Ramos (cell line): ENCODE results near the gene PHKA2.
"Not testable (repeated sequence)": the region's sequence is repeated elsewhere in the genome, so short reads cannot be mapped to it uniquely, and the experiment has no call there.

Source experiments
- in situ Hi-C: fragments of 300-500 bp; cut with MboI; formaldehyde crosslinking; loops from one replicate; pipeline ENCODE4 v1.14.3; 2022; ENCODE audit warnings: low sequenced_read_pairs; ENCODE audit not compliant: unreplicated experiment

Gene PHKA2

DNA sequence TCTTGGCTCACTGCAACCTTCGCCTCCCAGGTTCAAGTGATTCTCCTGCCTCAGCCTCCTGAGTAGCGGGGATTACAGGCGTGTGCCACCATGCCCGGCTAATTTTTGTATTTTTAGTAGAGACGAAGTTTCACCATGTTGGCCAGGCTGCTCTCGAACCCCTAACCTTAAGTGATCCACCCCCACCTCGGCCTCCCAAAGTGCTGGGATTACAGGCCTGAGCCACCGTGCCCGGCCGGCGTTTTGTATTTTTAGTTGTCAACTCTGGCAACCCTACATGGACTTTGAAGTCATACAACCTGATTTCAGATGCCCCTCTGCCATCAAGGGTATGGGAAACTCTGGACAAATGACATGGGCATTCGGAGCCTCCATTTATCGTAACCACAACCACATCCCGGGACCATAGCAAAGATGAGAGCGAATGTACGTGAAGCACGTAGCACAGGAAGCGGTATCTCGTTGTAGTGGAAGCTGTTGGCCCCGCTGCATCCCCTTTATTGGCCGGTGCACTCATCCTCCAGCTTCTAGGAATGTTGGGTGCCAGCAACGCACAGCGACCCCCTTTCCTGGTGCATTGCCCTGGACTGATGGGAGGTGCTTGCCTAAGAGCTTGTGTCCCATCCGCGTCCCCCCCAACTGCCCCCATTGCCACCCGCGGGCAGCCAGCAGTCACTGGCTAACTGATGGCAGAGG, 109.2 kb downstream of the PHKA2 start:
- in situ Hi-C loops: loop anchor here (25.0 kb wide), 1 partner anchor 487 kb away; no protein-coding TSS in a partner anchor

DNA sequence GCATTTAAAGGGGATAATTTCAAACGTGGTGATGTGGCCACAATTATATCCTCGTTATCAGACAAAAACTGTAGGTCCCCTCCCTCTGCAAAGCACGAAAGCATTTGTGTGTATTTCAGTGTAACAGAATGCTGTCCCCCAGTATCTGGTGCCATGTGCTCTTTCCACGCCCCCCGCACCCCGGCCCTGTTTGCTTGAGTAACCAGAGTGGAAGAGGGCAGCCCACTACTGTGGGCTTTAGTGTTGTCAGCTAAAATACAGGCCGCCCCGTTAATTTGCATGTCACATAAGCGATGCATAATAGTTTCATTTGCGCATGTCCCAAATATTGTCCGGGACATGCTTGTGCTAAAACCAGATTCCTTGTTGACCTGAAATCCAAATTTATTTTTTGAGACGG, 110.1 kb downstream of the PHKA2 start:
- in situ Hi-C loops: no loop called here

DNA sequence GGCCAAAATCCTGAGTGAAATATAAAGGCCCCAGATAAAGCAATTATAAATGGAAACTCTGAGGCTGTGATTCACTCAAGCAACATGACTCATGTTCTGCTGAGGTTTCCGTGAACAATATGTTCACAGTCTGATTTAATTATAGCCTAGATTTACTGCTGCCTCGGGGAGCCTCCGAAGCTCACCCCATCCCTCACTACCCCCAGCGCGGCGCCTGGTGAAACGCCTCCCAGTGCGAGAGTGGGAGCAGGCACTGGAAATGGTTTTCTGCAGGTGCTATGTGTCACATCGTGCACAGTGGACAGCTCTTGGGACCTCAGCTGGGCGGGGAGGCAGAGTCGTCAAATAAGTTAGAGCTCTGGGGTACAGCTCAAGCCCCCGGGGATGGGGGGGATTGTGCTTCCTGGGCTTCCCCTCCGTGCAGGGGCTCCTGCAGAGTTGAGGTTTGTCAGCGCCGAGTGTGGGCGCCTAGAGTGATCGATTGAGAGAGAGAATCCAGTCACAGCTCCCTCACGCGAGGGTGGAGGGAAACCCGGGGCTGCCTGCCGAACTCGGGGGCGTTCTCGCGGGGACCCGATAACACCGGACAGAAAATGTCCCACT, 110.6 kb downstream of the PHKA2 start:
- in situ Hi-C loops: no loop called here

DNA sequence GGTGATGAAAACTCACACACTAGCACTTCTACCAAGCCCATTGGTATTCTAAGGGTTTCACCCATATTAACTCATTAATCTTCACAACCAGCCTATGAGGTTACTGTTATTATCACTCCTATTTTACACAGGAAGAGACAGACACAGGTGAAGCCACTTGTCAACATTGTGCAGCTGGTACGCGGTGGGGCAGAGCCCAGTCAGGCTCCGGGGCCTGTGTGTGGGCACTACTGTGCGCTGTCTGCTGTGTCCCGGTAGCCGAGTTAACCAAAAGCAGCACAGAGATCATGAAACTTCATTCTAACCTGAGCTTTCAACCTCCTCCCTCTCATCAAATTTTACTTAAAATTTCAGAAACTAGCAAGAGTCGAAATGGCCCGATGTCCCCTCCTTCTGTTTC, 111.3 kb downstream of the PHKA2 start:
- in situ Hi-C loops: no loop called here

DNA sequence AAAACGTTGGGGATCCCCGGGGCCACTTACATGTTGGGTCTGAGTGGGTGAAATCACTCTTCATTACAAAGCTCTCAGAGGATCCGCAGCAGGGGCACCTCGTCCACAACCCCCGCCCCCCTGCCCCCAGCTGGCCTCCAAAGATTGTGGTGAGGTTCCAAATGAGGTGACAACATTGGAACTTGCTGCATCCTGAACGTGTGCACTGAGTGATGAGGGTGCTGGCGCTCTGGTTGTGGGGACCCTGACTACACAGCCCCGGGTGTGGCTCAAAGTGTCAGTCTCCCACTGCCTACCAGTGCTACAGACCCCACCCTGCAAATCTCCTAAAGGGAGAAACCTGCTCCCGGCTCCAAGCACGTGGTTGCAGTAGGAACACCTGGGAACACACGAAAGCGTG, 111.9 kb downstream of the PHKA2 start:
- in situ Hi-C loops: no loop called here

DNA sequence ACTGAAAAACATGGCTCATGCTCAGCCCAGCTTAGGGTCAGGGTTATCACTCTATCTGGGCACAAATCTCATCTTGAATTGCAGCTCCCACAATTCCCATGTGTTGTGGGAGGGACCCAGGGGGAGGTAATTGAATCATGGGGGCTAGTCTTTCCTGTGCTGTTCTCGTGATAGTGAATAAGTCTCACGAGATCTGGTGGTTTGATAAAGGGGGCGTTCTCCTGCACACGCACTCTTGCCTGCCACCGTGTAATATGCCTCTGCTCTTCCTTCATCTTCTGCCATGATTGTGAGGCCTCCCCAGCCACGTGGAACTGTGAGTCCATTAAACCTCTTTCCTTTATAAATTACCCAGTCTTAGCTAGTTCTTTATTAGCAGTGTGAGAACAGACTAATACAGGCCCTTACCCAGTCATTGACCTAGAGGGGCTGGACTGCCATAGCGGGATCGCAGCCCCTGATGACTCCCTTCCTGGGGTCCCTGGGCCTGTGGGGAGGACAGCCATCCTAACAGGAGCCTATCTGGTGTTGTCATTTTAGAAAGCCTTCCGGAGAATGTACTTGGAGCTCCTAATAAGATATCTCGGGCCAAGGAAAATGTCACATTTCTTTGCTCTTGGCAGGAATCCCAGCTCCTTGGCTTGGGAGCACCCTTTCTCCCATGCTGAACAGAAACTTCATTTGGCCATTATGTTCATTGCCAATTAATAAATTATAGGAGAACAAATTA, 112.6 kb downstream of the PHKA2 start:
- in situ Hi-C loops: no loop called here

DNA sequence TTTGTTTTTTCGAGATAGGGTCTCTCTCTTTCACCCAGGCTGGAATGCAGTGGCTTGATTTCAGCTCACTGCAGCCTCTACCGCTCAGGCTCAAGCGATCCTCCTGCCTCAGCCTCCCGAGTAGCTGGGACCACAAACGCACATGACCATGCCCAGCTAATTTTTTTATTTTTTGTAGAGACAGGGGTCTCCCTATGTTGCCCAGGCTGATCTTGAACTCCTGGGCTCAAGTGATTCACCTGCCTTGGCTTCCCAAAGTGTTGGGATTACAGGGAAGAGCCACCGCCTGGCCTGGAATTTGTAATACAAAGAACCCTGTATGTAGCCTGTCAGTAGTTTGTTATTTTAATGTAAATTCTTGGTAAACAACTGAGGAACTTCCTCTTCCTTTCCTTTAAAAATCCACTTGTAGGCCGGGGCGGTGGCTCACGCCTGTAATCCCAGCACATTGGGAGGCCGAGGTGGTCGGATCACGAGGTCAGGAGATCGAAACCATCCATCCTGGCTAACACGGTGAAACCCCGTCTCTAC, 119.5 kb downstream of the PHKA2 start:
- in situ Hi-C loops: no loop called here

DNA sequence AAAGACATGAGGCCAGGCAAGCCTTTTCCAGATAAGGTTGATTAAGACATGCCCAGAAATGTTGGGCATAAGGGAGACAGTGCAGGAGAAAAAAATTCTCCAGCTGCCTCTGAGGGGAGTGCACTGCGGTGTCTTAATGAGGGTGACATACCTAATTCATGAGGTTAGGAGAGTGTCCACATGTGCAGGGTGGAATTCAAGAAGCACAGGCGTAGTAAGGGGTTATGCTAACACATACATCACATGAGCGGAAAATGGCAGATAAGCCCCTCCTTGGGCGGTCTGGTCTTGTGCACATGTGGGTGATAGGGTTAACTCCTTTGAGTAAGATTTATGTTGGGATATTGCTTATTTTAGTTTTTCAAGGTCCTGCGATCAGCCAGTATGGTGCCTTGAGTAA, 122.4 kb downstream of the PHKA2 start:
- in situ Hi-C loops: no loop called here

DNA sequence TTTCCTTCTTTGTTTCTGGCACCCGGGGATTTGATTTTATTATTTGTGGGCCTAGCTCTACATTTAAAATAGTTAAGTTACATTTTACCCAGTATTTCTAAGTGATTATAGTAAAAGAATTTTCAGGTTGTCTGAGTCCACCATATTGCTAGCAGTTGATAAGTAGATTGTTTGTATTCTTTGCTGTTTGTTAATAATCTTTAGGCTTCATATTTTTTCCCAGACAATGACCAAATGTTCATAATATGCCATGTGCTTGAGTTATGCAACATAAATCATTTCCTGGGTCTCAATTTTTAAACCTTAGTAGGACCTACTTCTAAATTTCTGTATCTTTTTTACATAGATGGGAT, 127.3 kb downstream of the PHKA2 start:
- in situ Hi-C loops: no loop called here

DNA sequence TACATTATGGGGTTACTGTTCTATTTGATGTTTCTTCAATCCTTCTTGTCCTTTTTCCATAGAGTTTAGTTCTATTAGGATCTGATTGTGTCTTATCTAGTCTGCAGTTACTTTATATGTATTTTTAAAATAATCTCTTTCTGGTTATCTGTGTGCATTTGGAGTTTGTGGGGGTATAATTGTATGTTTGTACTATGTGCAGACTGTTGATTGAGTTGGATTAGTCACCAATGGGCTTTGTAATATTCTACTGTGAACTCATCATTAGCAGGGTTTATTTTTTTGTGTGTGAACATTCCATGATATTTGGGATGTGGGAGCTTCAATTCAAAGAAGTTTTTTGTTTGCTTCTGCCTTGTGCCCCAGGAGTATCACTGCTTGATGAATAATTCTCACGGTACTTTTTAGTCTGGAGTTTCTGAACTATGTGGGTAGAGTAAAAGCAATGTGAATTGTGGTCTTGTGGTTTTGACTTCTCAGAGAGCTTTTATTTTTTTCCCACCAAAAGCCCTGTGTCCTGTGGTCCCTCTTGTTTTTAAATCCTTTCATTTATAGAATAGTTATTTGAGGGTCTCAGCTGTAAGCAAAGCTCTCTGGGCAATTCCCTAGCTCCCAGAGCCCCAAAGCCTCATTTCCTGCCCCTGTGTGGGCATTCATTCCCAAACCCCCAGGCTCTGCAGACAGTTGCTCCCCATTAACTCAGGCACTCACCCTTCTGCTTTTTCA, 127.8 kb downstream of the PHKA2 start:
- in situ Hi-C loops: no loop called here

DNA sequence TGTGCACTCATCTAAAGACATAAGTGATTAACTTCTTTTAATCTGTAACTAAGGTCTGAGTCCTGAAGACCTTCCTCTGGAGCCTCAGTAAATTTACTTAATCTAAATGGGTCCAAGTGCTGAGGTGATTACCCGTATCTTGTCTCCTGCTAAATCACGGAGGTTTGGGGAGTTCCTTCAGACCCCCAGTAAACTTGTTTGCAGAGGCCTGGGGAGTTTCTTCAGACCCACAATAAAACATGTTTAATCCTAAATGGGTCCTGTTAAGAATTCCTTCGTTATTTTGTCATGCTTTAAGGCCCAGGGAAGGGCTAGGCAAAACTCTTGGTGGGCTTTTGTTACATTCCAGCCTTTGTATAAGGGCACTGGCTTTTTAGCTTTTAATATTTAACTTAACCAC, 136.0 kb downstream of the PHKA2 start:
- in situ Hi-C loops: not testable (repeated sequence)
